Esophagus (tissue), 2 donors: ENCODE results near the gene GSG1L2. TPM values are rescaled to one million over a fixed set of nuclear protein-coding genes. Genes with fewer than 3 reads are reported as not detected.

Source experiments
- H3K27ac ChIP-seq, 2 donors: one replicate each; pipeline ENCODE4 v1.5.1; 2013; ENCODE audit warnings: low read depth in 2 of 2, mild to moderate bottlenecking in 2 of 2, inconsistent platforms in 1 of 2, low read length in 1 of 2, moderate library complexity in 1 of 2
- H3K27me3 ChIP-seq, 2 donors: one replicate each; pipeline ENCODE4 v1.6.1; 2013; ENCODE audit warnings: low read length in 2 of 2, control low read depth in 1 of 2, mild to moderate bottlenecking in 1 of 2; ENCODE audit not compliant: insufficient read depth in 2 of 2, control insufficient read depth in 1 of 2
- H3K36me3 ChIP-seq, 2 donors: one replicate each; pipeline ENCODE4 v1.6.1; 2013; ENCODE audit warnings: low read length in 1 of 2; ENCODE audit not compliant: control insufficient read depth in 2 of 2, insufficient read depth in 2 of 2
- H3K4me1 ChIP-seq, 2 donors: one replicate each; pipeline ENCODE4 v1.6.1; 2013; ENCODE audit warnings: low read length in 1 of 2; ENCODE audit not compliant: control insufficient read depth in 2 of 2, insufficient read depth in 2 of 2
- H3K4me3 ChIP-seq, 2 donors: one replicate each; pipeline ENCODE4 v1.5.1; 2013; ENCODE audit warnings: low read length in 2 of 2, mild to moderate bottlenecking in 2 of 2, low read depth in 1 of 2, moderate library complexity in 1 of 2
- H3K9me3 ChIP-seq, 2 donors: one replicate each; pipeline ENCODE4 v1.6.1; 2013; ENCODE audit warnings: mild to moderate bottlenecking in 2 of 2, low read depth in 1 of 2, low read length in 1 of 2, moderate library complexity in 1 of 2; ENCODE audit not compliant: control insufficient read depth in 2 of 2, insufficient read depth in 1 of 2
- WGBS, 2 donors: extraction: QIAGEN DNeasy Blood & Tissue Kit; methylation state at CpG; one replicate each; pipeline ENCODE4 v1.1.7; 2013; 5-methylcytosine and 5-hydroxymethylcytosine counted together
- polyA plus RNA-seq, 2 donors: library from polyadenylated mRNA; stranded (reverse); fragments of 200-250 nt; gene quantifications; one replicate each; pipeline ENCODE4 v1.2.3, GENCODE V29; 2013
- donor health status: healthy with polysubstance abuse.
- donor health status: Bipolar disorder and iron deficiency.

The GSG1L2 gene
- polyA plus RNA-seq, 2 donors: not detected

DNA sequence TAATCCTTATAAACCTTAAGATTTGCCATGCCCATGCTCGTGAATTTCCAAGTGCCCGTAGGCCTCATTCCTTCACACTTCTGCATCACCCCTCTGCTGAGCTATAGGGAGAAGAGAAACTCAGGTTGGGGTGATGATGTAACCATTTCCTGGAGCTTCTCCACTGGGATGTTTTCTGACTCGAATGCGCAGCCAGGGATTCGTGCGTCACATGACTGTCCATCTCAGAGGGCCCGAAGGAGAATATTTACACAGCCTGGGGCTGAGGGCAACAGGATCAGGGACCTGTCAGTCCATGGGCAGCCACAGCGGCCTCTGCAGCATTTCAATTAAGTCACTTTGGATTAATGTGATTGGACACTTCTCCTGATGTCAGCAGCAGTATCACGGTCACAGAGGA is 8.7 kb downstream of the GSG1L2 start:
- WGBS, 2 donors: 62 to 70% methylated on average over 9 of the region's 9 CpGs
- no peaks in the 10 kb centered on the region for H3K36me3 ChIP-seq
- no peaks in the 10 kb centered on the region for H3K4me1 ChIP-seq
- no peak overlapping the region for H3K4me3 ChIP-seq
- no peaks in the 10 kb centered on the region for H3K27me3 ChIP-seq
- no peak overlapping the region for H3K27ac ChIP-seq
- no peaks in the 10 kb centered on the region for H3K9me3 ChIP-seq

DNA sequence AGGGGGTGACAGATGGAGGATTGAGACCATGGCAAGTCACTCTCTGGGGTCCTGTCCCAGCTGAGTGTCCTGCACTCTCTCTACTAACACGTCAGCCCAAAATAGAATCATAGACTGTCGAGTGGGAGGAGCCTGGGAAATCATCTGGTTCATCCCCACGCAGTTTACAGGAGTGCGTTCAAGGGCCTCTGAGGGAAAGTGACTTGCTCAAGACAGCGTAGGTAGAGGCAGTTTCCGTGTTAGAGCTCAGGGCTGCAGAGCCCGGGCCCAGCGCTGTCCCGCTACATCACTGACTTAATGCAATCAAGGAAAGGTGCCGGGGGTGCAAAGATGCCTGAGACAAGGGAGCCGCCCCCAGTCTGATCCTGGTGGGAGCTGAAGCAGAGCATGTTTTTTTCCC is 10.3 kb downstream of the GSG1L2 start:
- Histone ChIP-seq H3K9me3 (no peaks in the 10 kb centered on the region), H3K27ac (no peak overlapping the region), H3K36me3 (no peaks in the 10 kb centered on the region), H3K4me1 (no peaks in the 10 kb centered on the region), H3K27me3 (no peaks in the 10 kb centered on the region), H3K4me3 (no peak overlapping the region)
- 61 to 70% methylated on average over 11 of the region's 11 CpGs for WGBS, 2 donors

- H3K4me3 ChIP-seq: no peak overlapping the region
- no peaks in the 10 kb centered on the region for H3K27me3 ChIP-seq
- 80 to 82% methylated on average over 5 of the region's 5 CpGs for WGBS, 2 donors
- H3K4me1 ChIP-seq: no peaks in the 10 kb centered on the region
- H3K9me3 ChIP-seq: no peaks in the 10 kb centered on the region
- no peaks in the 10 kb centered on the region for H3K36me3 ChIP-seq
- no peak overlapping the region for H3K27ac ChIP-seq
Measured at GRCh38 chr17:9811086-9811485, 10.8 kb downstream of the GSG1L2 start.

DNA sequence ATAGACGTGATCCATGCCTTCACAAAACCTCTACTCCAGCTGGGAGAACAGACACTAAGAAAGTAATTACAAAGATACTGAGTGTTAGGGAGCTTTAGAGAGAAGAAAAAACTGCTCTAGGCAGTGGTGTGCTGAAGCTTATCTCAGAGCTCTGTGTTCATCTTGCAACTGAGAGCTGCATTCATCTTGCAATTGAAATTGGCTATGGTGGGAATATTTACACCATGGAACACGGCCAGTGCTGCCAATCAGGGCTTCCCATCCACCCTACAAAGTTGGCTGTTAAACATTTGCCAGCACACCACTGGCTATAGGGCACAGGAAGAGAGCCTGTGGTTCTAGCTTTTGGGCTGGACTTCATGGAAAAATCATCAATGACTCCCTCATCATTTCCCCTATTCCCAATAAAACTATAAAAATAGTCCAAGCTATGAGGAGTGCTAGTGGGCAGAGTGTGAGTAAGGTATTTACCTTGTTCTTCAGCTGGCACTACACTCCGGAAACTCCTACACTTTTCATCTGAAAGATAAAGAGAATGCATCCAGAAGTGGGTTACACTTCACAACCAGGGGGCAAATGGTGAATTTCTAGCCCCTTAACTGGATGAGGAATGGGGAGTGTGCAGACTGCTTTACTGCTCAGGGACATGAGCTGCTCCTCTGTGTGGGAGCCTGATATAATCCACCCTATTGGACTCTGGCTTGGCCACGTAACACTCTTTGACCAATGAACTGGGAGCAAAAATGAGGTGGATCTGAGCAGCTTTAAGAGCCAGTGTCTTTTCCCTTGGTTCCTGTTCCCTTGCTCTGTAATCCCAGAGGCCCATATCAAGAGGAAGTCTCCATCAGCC is 11.6 kb downstream of the GSG1L2 start:
- Histone ChIP-seq H3K27ac (no peak overlapping the region), H3K4me1 (no peaks in the 10 kb centered on the region), H3K36me3 (no peaks in the 10 kb centered on the region), H3K9me3 (no peaks in the 10 kb centered on the region), H3K4me3 (no peak overlapping the region), H3K27me3 (no peaks in the 10 kb centered on the region)
- WGBS, 2 donors: 66 to 71% methylated on average over 4 of the region's 4 CpGs

- H3K27ac ChIP-seq: no peak overlapping the region
- WGBS, 2 donors: 91 to 94% methylated on average over 8 of the region's 8 CpGs
Measured at GRCh38 chr17:9809409-9809808, 12.5 kb downstream of the GSG1L2 start.

DNA sequence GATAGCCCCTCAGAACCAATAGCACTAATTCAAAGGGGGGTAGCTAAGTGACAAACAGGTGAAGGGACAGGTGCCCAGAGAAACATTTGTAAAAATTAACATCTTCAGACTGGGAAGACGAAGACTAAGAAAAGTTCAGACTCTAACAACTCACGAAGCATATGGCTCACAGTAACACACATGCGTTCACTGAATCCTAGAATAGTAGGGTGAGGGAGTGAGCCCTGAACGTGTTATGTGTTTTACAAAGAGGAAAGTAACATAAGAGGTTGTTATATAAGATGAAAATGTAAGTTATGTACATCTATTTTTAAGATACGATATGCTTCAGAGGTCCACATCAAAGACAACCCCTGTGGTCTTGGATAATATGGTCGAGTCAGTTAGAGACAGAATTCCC is 15.2 kb downstream of the GSG1L2 start:
- Histone ChIP-seq H3K27ac (no peak overlapping the region), H3K27me3 (no peaks in the 10 kb centered on the region)
- WGBS, 2 donors: 72 to 76% methylated on average over 6 of the region's 6 CpGs

More at GRCh38 chr17:9809409-9809808, 12.5 kb downstream of the GSG1L2 start:
- H3K36me3 ChIP-seq: no peaks in the 10 kb centered on the region
- H3K9me3 ChIP-seq: no peaks in the 10 kb centered on the region
- H3K4me3 ChIP-seq: no peak overlapping the region
- H3K4me1 ChIP-seq: no peaks in the 10 kb centered on the region
- no peaks in the 10 kb centered on the region for H3K27me3 ChIP-seq

DNA sequence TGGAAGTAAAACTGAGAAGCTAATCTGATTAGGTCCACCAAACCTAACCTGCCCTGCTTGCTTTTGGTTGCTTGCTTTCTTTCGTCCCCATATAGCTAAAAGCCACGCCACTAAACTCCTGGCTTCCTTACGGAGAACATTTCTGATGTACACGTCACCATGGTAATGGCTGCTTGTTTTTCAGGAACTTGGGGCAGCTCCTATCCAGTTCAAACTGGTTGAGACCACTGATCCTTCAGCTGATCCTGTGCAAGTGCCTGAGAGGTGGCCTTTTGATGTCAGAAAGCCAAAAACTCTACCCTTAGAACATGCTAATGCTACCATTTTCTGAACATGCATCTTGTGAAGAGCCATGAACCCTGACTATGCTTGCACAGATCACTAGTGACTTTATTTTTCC is 16.1 kb downstream of the GSG1L2 start:
- Histone ChIP-seq H3K4me3 (no peak overlapping the region), H3K4me1 (no peaks in the 10 kb centered on the region), H3K36me3 (no peaks in the 10 kb centered on the region), H3K9me3 (no peaks in the 10 kb centered on the region), H3K27me3 (no peaks in the 10 kb centered on the region), H3K27ac (no peak overlapping the region)
- WGBS, 2 donors: 32 to 86% methylated on average over 4 of the region's 4 CpGs

More for the DNA sequence above, 15.2 kb downstream of the GSG1L2 start:
- H3K4me3 ChIP-seq: no peak overlapping the region
- H3K4me1 ChIP-seq: no peaks in the 10 kb centered on the region
- H3K9me3 ChIP-seq: no peaks in the 10 kb centered on the region
- no peaks in the 10 kb centered on the region for H3K36me3 ChIP-seq

DNA sequence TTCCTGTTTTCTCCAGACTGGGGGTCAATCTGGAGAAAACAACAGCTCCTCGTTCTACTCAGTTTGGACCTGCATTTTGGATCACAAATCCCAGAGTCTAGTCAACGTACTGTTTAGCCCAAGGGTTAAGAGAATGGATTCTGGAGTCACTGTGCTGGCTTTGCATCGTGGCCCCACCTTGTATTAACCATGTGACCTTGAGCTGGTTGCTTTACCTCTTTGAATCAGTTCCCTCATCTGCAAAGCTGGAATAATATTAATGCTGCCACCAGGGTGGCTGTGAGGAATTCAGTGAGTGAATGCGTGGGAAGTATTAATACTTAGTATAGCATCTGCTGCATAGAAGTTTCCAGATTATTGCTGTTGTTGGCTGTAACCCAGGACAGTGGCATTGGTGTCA is 19.2 kb downstream of the GSG1L2 start:
- 58 to 66% methylated on average over 4 of the region's 4 CpGs for WGBS, 2 donors
- Histone ChIP-seq H3K36me3 (no peaks in the 10 kb centered on the region), H3K4me1 (no peaks in the 10 kb centered on the region), H3K4me3 (no peak overlapping the region), H3K27ac (no peak overlapping the region), H3K27me3 (no peaks in the 10 kb centered on the region), H3K9me3 (no peaks in the 10 kb centered on the region)

DNA sequence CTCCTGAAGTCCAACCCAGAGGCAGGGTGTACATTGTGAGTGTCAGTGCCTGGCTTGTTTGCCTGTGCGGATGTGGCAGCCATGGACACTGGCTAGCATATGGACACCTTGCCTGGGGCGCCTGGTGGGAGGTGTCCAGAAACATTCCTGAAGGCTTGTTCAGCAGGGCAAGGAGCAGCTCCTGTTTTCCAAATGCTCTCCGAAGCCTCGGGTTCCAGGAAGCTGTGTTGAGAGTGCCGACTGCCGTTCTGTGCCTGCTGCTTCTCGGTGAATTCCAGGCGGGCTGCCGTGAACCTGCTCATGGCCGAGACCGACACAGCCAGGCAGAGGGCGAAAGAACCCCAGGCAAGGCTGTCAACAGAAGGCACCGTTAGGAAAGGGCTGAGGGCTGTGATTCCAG is 19.6 kb downstream of the GSG1L2 start:
- Histone ChIP-seq H3K4me1 (no peaks in the 10 kb centered on the region), H3K9me3 (no peaks in the 10 kb centered on the region), H3K4me3 (no peak overlapping the region), H3K36me3 (no peaks in the 10 kb centered on the region), H3K27ac (no peak overlapping the region), H3K27me3 (no peaks in the 10 kb centered on the region)
- WGBS, 2 donors: 77 to 81% methylated on average over 13 of the region's 13 CpGs

GRCh38 chr17:9801505-9801904 is 20.4 kb downstream of the GSG1L2 start:
- no peaks in the 10 kb centered on the region for H3K27me3 ChIP-seq
- 65 to 66% methylated on average over 2 of the region's 2 CpGs for WGBS, 2 donors
- no peaks in the 10 kb centered on the region for H3K4me1 ChIP-seq
- no peak overlapping the region for H3K4me3 ChIP-seq
- no peaks in the 10 kb centered on the region for H3K9me3 ChIP-seq
- H3K36me3 ChIP-seq: no peaks in the 10 kb centered on the region
- H3K27ac ChIP-seq: no peak overlapping the region
